ENCODE measurements around the gene PTPRZ1. TPM values are rescaled to one million over a fixed set of nuclear protein-coding genes. Genes with fewer than 3 reads are reported as not detected.

The PTPRZ1 gene
- total and polyA plus RNA-seq, 12 donors = 0.17 to 19.1 (median 1.2) TPM

DNA sequence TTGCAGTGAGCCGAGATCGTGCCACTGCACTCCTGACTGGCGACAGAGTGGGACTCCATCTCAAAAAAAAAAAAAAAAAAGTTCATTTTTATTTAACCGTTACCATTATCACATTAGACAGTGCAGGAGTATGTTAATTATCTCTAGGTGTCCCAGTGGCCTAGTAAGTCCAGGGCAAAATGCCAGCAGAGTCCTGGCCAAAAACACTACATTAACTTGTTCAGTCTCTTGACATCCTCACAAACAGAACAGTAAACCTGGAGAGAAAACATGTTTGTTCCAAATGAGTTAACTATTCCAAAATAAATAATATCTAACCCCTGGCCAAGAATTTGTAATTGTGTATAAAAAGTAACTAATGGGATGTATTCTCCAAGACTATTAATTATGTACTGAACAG, 43.2 kb downstream of the PTPRZ1 start:
- no peak for DNase-seq
- Histone ChIP-seq H3K36me3 (replicated peaks in 1 of 2) (no peaks in the 10 kb centered on the region), H3K4me1 (replicated peaks in 1 of 2) (no peaks in the 10 kb centered on the region), H3K27ac (no peak overlapping the region), H3K27me3 (no peaks in the 10 kb centered on the region), H3K9me3 (replicated peaks in 1 of 3) (no peaks in the 10 kb centered on the region), H3K4me3 (no peak overlapping the region)
- 74 to 93% (median 88%) methylated on average over 4 of the region's 4 CpGs for WGBS, 4 donors
- TF ChIP-seq, protein P1, sequence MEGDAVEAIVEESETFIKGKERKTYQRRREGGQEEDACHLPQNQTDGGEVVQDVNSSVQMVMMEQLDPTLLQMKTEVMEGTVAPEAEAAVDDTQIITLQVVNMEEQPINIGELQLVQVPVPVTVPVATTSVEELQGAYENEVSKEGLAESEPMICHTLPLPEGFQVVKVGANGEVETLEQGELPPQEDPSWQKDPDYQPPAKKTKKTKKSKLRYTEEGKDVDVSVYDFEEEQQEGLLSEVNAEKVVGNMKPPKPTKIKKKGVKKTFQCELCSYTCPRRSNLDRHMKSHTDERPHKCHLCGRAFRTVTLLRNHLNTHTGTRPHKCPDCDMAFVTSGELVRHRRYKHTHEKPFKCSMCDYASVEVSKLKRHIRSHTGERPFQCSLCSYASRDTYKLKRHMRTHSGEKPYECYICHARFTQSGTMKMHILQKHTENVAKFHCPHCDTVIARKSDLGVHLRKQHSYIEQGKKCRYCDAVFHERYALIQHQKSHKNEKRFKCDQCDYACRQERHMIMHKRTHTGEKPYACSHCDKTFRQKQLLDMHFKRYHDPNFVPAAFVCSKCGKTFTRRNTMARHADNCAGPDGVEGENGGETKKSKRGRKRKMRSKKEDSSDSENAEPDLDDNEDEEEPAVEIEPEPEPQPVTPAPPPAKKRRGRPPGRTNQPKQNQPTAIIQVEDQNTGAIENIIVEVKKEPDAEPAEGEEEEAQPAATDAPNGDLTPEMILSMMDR (IDR thresholded peaks at IDR 0.05) = no peak
- no peak for TF ChIP-seq POLR2A (IDR thresholded peaks at IDR 0.05)
- intact Hi-C loops (cut with DNase I) = no loop called here

DNA sequence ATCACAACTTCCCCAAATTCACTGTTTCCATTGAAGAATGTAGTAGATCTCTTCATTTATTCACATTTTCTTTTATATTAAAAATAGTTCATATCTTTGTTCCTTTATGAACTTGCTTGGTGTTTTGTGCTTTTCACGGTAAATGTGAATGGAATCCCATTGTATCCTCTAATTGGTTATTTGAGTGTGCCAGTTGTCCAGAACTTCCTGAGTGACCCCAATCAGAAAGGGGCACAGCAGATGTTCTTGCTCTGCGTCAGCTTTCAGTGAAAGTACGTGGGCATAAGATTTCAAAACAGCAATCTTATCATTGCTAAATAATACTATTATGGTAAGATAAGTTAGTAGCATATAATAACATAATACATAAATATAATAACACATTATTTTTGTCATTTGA, 47.0 kb downstream of the PTPRZ1 start:
- no peak overlapping the region for H3K27ac ChIP-seq
- TF ChIP-seq, protein P1 (IDR thresholded peaks at IDR 0.05) = no peak
- TF ChIP-seq POLR2A (IDR thresholded peaks at IDR 0.05) = no peak
- H3K9me3 ChIP-seq (replicated peaks in 1 of 3) = no peaks in the 10 kb centered on the region
- WGBS, 4 donors = 53 to 74% (median 69%) methylated on average over 3 of the region's 3 CpGs
- DNase-seq = no peak
- intact Hi-C loops (cut with DNase I) = no loop called here
- H3K4me1 ChIP-seq (replicated peaks in 1 of 2) = no peaks in the 10 kb centered on the region
- no peaks in the 10 kb centered on the region for H3K27me3 ChIP-seq
- H3K36me3 ChIP-seq (replicated peaks in 1 of 2) = no peaks in the 10 kb centered on the region
- no peak overlapping the region for H3K4me3 ChIP-seq

DNA sequence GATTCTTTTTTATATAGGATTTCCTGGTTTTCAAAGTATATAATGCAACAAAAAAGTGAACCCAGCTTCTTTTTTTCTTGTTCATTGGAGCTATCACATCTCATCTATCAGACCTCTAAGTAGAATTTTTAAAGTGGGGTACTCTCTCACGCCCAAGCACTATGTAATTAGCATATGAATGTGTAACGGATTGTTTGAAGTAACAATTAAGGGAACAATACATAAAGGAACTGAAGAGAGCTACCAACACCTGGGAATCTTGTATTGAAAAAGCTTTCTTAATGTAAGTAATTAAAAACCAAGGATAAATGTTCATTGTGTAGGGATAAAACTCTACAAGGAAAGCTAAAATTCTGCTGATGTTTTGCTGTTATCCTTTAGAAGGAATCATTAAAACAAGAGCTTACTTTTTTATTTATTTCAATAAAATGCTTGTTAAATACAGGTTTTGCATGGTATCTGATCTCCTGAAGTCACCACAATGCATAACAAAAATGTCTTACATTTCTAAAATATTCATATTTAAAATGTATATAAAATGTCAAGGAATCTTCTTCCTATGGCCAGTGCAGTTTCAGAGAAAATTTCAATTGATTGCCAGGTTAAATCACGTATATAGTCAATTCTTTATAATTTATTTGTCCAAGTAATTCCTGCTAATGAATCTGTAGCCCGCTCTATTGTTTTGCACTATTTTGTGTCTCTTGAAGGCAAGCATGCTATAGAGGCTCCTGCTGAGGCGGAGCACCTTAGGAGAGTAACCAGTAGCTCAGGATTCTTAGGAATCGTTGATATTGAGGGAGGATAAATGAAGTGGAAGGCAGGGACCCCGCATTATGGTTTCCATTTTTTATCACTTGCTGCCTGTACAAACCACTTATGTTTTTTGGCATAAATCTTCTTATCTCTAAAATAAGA, 51.6 kb downstream of the PTPRZ1 start:
- Histone ChIP-seq H3K4me3 (no peak overlapping the region), H3K4me1 (replicated peaks in 1 of 2) (no peaks in the 10 kb centered on the region), H3K9me3 (replicated peaks in 1 of 3) (no peaks in the 10 kb centered on the region), H3K27me3 (no peaks in the 10 kb centered on the region), H3K36me3 (replicated peaks in 1 of 2) (no peaks in the 10 kb centered on the region), H3K27ac (no peak overlapping the region)
- DNase-seq = no peak
- intact Hi-C loops (cut with DNase I) = no loop called here
- 71 to 78% (median 76%) methylated on average over 7 of the region's 7 CpGs for WGBS, 4 donors
- TF ChIP-seq, protein P1 (IDR thresholded peaks at IDR 0.05) = no peak

DNA sequence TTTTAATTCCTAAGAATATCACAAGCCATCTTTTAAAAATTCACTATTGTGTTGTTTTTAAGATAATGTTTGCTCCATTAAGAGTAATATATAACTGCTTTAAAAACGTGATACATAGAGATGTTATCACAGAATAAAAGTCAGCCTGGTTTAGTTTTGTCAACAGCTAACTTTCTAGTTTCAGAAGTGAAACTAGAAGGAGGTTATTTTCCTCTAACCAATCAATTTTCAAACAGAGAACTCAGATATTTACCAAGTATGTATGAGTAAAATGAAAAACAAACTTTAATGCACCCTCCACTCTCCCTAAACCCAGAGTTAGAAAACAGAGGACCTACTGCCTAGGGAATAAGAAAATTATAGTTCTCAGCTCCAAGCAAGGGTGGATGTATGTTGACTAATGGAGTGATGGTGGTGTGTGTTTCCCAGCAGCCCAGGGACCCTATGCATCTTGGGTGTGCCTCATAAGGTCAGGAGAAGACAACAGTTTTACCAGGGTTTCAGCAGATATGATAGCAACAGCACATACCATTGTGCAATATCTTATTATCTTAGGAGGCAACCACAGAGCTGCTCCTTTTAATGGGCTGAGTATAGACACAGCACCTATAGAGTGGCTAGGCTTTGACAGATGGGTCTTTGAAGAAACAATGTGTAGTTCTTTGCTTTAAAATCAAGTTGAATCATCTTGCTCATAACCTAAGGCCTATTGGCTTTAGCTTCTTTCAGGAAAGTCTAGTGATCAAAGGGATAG, 58.4 kb downstream of the PTPRZ1 start:
- no peak overlapping the region for H3K4me3 ChIP-seq
- H3K9me3 ChIP-seq (replicated peaks in 1 of 3) = no peaks in the 10 kb centered on the region
- TF ChIP-seq POLR2A (IDR thresholded peaks at IDR 0.05) = no peak
- TF ChIP-seq, protein P1 (IDR thresholded peaks at IDR 0.05) = no peak
- H3K36me3 ChIP-seq (replicated peaks in 1 of 2) = no peaks in the 10 kb centered on the region
- H3K27me3 ChIP-seq = no peaks in the 10 kb centered on the region
- intact Hi-C loops (cut with DNase I) = no loop called here
- H3K4me1 ChIP-seq (replicated peaks in 1 of 2) = no peaks in the 10 kb centered on the region
- DNase-seq = no peak
- 30 to 43% (median 38%) methylated on average over 1 of the region's 1 CpG for WGBS, 4 donors
- H3K27ac ChIP-seq = no peak overlapping the region

Data from adrenal gland (tissue), 12 donors.